Stimulated activated effector memory CD8-positive, alpha-beta T cell treated with anti-CD3 and anti-CD28 coated beads, Interleukin-12 subunit alpha, Interleukin-12 subunit beta, amount 100 ng/mL, for 72 hours (primary cell): ENCODE results near the gene BEX4.

Experiments used
- ATAC-seq: fragments of 150-1000 bp; cut with Tn5 transposase; 2 replicates; pipeline ENCODE4 v1.10.0; 2021
- DNase-seq, 2 donors: peaks; one replicate each; pipeline ENCODE4 v3.0.0; 2021 to 2022; ENCODE audit warnings: low spot score in 2 of 2
- H3K27ac Mint-ChIP-seq: one replicate; pipeline ENCODE4 v1.8.0; 2022; ENCODE audit warnings: mild to moderate bottlenecking, mixed read lengths
- H3K36me3 Mint-ChIP-seq: one replicate; pipeline ENCODE4 v1.8.0; 2022; ENCODE audit warnings: mild to moderate bottlenecking, mixed read lengths
- H3K4me1 Mint-ChIP-seq: one replicate; pipeline ENCODE4 v1.8.0; 2022; ENCODE audit warnings: mixed read lengths
- H3K4me3 Mint-ChIP-seq: one replicate; pipeline ENCODE4 v1.8.0; 2022; ENCODE audit warnings: mild to moderate bottlenecking, mixed read lengths
- H3K9me3 Mint-ChIP-seq: one replicate; pipeline ENCODE4 v1.8.0; 2022; ENCODE audit warnings: mixed read lengths

Gene BEX4

GRCh38 chrX:103258275-103258674, 43.4 kb downstream of the BEX4 start:
- no peak for ATAC-seq
- no peak for DNase-seq
- peaks cover 6% of the 10 kb centered on the region for H3K36me3 Mint-ChIP-seq
- no peak overlapping the region for H3K4me3 Mint-ChIP-seq
- H3K4me1 Mint-ChIP-seq: peaks cover 19% of the 10 kb centered on the region
- H3K27ac Mint-ChIP-seq: no peak overlapping the region
- H3K9me3 Mint-ChIP-seq: no peaks in the 10 kb centered on the region
